PFSK-1 (cell line): ENCODE results near the gene RNH1.

Source experiments
- FOXP2 ChIP-seq: optimal IDR thresholded peaks from 2 replicates; pipeline ENCODE3; 2011; ENCODE audit warnings: borderline replicate concordance, control low read depth, inconsistent platforms; ENCODE audit not compliant: insufficient read depth; ENCODE audit errors: extremely low read length, extremely low read depth
- POLR2AphosphoS5 ChIP-seq: IDR thresholded peaks from 2 replicates; pipeline ENCODE4 v1.6.1; 2012; ENCODE audit warnings: low read depth, mild to moderate bottlenecking, control low read depth, low read length, moderate library complexity
- REST ChIP-seq, 2 experiments: IDR thresholded peaks; 2 replicates each; pipeline versions ENCODE4 v1.6.1 to v1.8.0; 2011 to 2012; ENCODE audit warnings: low read depth in 2 of 2, low read length in 2 of 2, control low read depth in 1 of 2, inconsistent platforms in 1 of 2, mild to moderate bottlenecking in 1 of 2, moderate library complexity in 1 of 2; ENCODE audit not compliant: insufficient read depth in 1 of 2
- SIN3A ChIP-seq: IDR thresholded peaks from 2 replicates; pipeline ENCODE4 v1.6.1; 2012; ENCODE audit warnings: mild to moderate bottlenecking, low read length, moderate library complexity, borderline replicate concordance; ENCODE audit not compliant: insufficient read depth
- TAF1 ChIP-seq: IDR thresholded peaks from 2 replicates; pipeline ENCODE4 v1.6.1; 2012; ENCODE audit warnings: low read length, control low read depth, borderline replicate concordance; ENCODE audit not compliant: insufficient read depth

RNH1 gene

GRCh38 chr11:475941-476340 lies 31.1 kb downstream of the RNH1 start:
- TF ChIP-seq SIN3A (no peak), POLR2AphosphoS5 (no peak), TAF1 (no peak), REST (IDR thresholded peaks at IDR 0.05; ENCODE audit: insufficient read depth in 1 of 2, low read depth in 2 of 2, low read length in 2 of 2) (no peak), FOXP2 (no peak)

- TF ChIP-seq SIN3A (no peak), TAF1 (no peak), REST (IDR thresholded peaks at IDR 0.05; ENCODE audit: insufficient read depth in 1 of 2, low read depth in 2 of 2, low read length in 2 of 2) (no peak), FOXP2 (no peak)
These were observed 32.0 kb downstream of the RNH1 start for GRCh38 chr11:474914-475506.

- no peak for TF ChIP-seq SIN3A
- TF ChIP-seq REST (IDR thresholded peaks at IDR 0.05; ENCODE audit: insufficient read depth in 1 of 2, low read depth in 2 of 2, low read length in 2 of 2) = no peak
- TF ChIP-seq POLR2AphosphoS5 = no peak
- no peak for TF ChIP-seq TAF1
- TF ChIP-seq FOXP2 = no peak
These were observed 32.9 kb downstream of the RNH1 start for GRCh38 chr11:473962-474785.

GRCh38 chr11:473415-473814 lies 33.6 kb downstream of the RNH1 start:
- TF ChIP-seq TAF1 (no peak), REST (IDR thresholded peaks at IDR 0.05; ENCODE audit: insufficient read depth in 1 of 2, low read depth in 2 of 2, low read length in 2 of 2) (no peak), FOXP2 (no peak)

- TF ChIP-seq REST (IDR thresholded peaks at IDR 0.05; ENCODE audit: insufficient read depth in 1 of 2, low read depth in 2 of 2, low read length in 2 of 2) (no peak), SIN3A (no peak), POLR2AphosphoS5 (no peak), TAF1 (no peak), FOXP2 (no peak)
These were observed 34.2 kb downstream of the RNH1 start for GRCh38 chr11:472816-473215.
